PC-3 (cell line): ENCODE data around the gene ZMIZ2. TPM values are rescaled to one million over a fixed set of nuclear protein-coding genes. Genes with fewer than 3 reads are reported as not detected.

Experiments
- ATAC-seq: fragments of 200-7000 bp; cut with Tn5 transposase; 2 replicates; pipeline ENCODE4 v1.9.1; 2020; ENCODE audit warnings: mild to moderate bottlenecking, moderate library complexity
- BruUV-seq: library from RNA; stranded (reverse); fragments of 400-500 nt; replicated peaks from 2 replicates; lab custom pipeline; 2021; lab: Mats Ljungman, UMichigan
- CTCF ChIA-PET: fragments of 300-600 bp; sonication (Branson Sonifier 250); formaldehyde crosslinking; loops from one replicate; lab custom pipeline; 2022; ENCODE audit warnings: antibody characterized with exemption; lab: Charles Lee
- POLR2A ChIA-PET: fragments of 300-600 bp; sonication (Branson Sonifier 250); formaldehyde crosslinking; loops from one replicate; lab custom pipeline; 2022; ENCODE audit warnings: antibody characterized with exemption; ENCODE audit not compliant: unreplicated experiment; lab: Charles Lee
- DNase-seq: peaks from one replicate; pipeline ENCODE4 v3.0.0-alpha.2; 2015
- H2AFZ ChIP-seq: fragments of 300-600 bp; sonication (generic); 2 replicates; pipeline ENCODE4 v1.6.0; 2016; ENCODE audit warnings: antibody characterized with exemption, low read length
- H3F3A ChIP-seq: fragments of 300-600 bp; sonication (generic); one replicate; pipeline ENCODE4 v1.6.0; 2017; ENCODE audit warnings: antibody characterized with exemption, low read length, control low read depth, mild to moderate bottlenecking; ENCODE audit not compliant: unreplicated experiment
- H3K27ac ChIP-seq: fragments of 300-600 bp; sonication (generic); 2 replicates; pipeline ENCODE4 v1.5.1; 2016; ENCODE audit warnings: mild to moderate bottlenecking, low read length
- H3K27me3 ChIP-seq: fragments of 300-600 bp; sonication (generic); 2 replicates; pipeline ENCODE4 v1.6.1; 2016; ENCODE audit warnings: low read length, mixed read lengths
- H3K36me3 ChIP-seq: fragments of 300-600 bp; sonication (generic); 2 replicates; pipeline ENCODE4 v1.6.1; 2016; ENCODE audit warnings: low read depth, mixed run types, low read length, mixed read lengths
- H3K4me1 ChIP-seq: fragments of 300-600 bp; sonication (generic); 2 replicates; pipeline ENCODE4 v1.5.1; 2016; ENCODE audit warnings: low read length; ENCODE audit not compliant: insufficient read depth
- H3K4me2 ChIP-seq: fragments of 300-600 bp; sonication (generic); 2 replicates; pipeline ENCODE4 v1.6.0; 2016; ENCODE audit warnings: low read length
- H3K4me3 ChIP-seq: fragments of 300-600 bp; sonication (generic); 2 replicates; pipeline ENCODE4 v1.5.1; 2016; ENCODE audit warnings: mild to moderate bottlenecking, low read length, mixed read lengths
- H3K79me2 ChIP-seq: fragments of 300-600 bp; sonication (generic); 2 replicates; pipeline ENCODE4 v1.6.1; 2017; ENCODE audit warnings: low read length, mixed read lengths
- H3K9ac ChIP-seq: fragments of 300-600 bp; sonication (generic); 2 replicates; pipeline ENCODE4 v1.6.0; 2016; ENCODE audit warnings: mild to moderate bottlenecking, low read length
- H3K9me2 ChIP-seq: fragments of 300-600 bp; sonication (generic); replicated peaks from 2 replicates; pipeline ENCODE4 v1.6.1; 2016; ENCODE audit warnings: mixed run types, low read length, mixed read lengths
- H3K9me3 ChIP-seq: fragments of 300-600 bp; sonication (generic); 2 replicates; pipeline ENCODE4 v1.6.1; 2016; ENCODE audit warnings: low read length, mixed read lengths
- H4K20me1 ChIP-seq: fragments of 300-600 bp; sonication (generic); 2 replicates; pipeline ENCODE4 v1.6.1; 2016; ENCODE audit warnings: low read length, mixed read lengths
- CTCF ChIP-seq: fragments of 300-600 bp; sonication (generic); conservative IDR thresholded peaks from 2 replicates; pipeline ENCODE4 v1.5.1; 2017; ENCODE audit warnings: antibody characterized with exemption, low read depth, mild to moderate bottlenecking, low read length
- EZH2 ChIP-seq: fragments of 300-600 bp; sonication (generic); IDR thresholded peaks from one replicate; pipeline ENCODE4 v1.6.1; 2017; ENCODE audit warnings: antibody characterized with exemption, mild to moderate bottlenecking, low read length; ENCODE audit not compliant: unreplicated experiment
- EZH2phosphoT487 ChIP-seq: fragments of 300-600 bp; sonication (generic); IDR thresholded peaks from 2 replicates; pipeline ENCODE4 v1.6.1; 2018; ENCODE audit warnings: mild to moderate bottlenecking, antibody characterized with exemption, low read length, borderline replicate concordance
- intact Hi-C: fragments of 100-400 bp; cut with micrococcal nuclease; formaldehyde crosslinking; loops from 2 replicates; pipeline ENCODE4 v1.9.0; 2023
- total RNA-seq: library from RNA; depleted of rRNA; stranded (reverse); fragments of >200 nt; gene quantifications from 2 replicates; pipeline ENCODE4 v1.2.3, GENCODE V29; 2014

ZMIZ2 gene
- total RNA-seq, 1 experiment from 2014 or later: 18.3 TPM

DNA sequence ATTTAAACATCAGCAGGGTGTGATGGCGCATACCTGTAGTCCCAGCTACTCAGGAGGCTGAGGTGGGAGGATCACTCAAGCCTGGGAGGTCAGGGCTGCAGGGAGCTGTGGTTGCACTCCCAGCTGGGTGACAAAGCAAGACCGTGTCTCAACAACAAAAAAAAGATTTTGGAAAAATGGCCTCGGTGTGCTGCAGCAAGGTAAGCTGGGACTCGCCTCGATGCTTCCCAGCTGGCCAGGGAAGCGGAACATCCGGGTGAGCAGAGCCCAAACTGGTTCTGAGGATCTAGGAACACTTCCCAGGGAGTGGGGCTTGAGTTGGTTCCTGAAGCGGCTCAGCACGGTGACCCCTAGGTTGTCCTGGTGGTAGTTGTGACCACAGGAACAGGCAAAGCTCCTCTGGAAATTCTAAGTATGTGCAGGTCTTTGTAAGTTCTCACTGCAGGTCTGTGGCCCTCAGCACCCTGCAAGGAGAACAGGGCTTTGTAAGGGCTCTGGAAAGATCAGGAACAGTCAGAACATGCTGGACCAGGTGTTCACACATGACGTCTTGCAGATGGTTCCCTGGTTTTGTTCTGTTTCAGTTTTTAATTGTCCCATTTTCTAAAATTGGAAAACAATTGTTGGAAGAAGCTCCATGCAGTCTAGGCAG, 38.6 kb upstream of the ZMIZ2 start:
- ATAC-seq: no peak; the same call in 1 of the 2 replicates
- Histone ChIP-seq H3K4me2 (no peak overlapping the region), H3K4me3 (no peak overlapping the region), H3K27ac (no peak overlapping the region; the same call in 1 of the 2 replicates), H3K36me3 (no peaks in the 10 kb centered on the region; the same call in 1 of the 2 replicates), H3K79me2 (no peaks in the 10 kb centered on the region), H4K20me1 (no peaks in the 10 kb centered on the region), H3K9ac (no peak overlapping the region), H3F3A (no peaks in the 10 kb centered on the region), H3K27me3 (no peaks in the 10 kb centered on the region), H3K9me3 (no peaks in the 10 kb centered on the region), H3K9me2 (no peaks in the 10 kb centered on the region), H2AFZ (no peak overlapping the region), H3K4me1 (peaks cover 12% of the 10 kb centered on the region)
- TF ChIP-seq EZH2: no peak
- TF ChIP-seq CTCF: no peak
- no peak for TF ChIP-seq EZH2phosphoT487
- ChIA-PET CTCF (no interaction called here), POLR2A (interaction anchor here (0.6 kb wide), 1 partner anchor 9 kb away, joined by 5 read pairs; no protein-coding TSS in a partner anchor)
- intact Hi-C loops: no loop called here
- BruUV-seq: no TSS peak
- DNase-seq: no peak

- intact Hi-C loops: no loop called here
- ChIA-PET CTCF (no interaction called here), POLR2A (no interaction called here)
- TF ChIP-seq CTCF: no peak
- no peak for TF ChIP-seq EZH2phosphoT487
- no peak for TF ChIP-seq EZH2
- H3K27ac ChIP-seq: peak overlapping the region; percentile 30
- H3K27me3 ChIP-seq: no peaks in the 10 kb centered on the region
- ATAC-seq (no peak), DNase-seq (no peak)
- H3K4me1 ChIP-seq: peaks cover 12% of the 10 kb centered on the region
- no peak overlapping the region for H2AFZ ChIP-seq
- no peaks in the 10 kb centered on the region for H4K20me1 ChIP-seq
- H3K9me2 ChIP-seq: no peaks in the 10 kb centered on the region
- H3K4me2 ChIP-seq: no peak overlapping the region
- H3K79me2 ChIP-seq: no peaks in the 10 kb centered on the region
- no peaks in the 10 kb centered on the region for H3F3A ChIP-seq
- no peak overlapping the region for H3K4me3 ChIP-seq
- no peaks in the 10 kb centered on the region; the same call in 1 of the 2 replicates for H3K36me3 ChIP-seq
- BruUV-seq: no TSS peak
- H3K9me3 ChIP-seq: no peaks in the 10 kb centered on the region
- no peak overlapping the region for H3K9ac ChIP-seq
Observed at GRCh38 chr7:44711528-44711927, 37.1 kb upstream of the ZMIZ2 start.

- CTCF ChIA-PET: no interaction called here
- intact Hi-C loops: no loop called here
Observed at GRCh38 chr7:44712012-44712411, 36.6 kb upstream of the ZMIZ2 start.

More at GRCh38 chr7:44712012-44712411, 36.6 kb upstream of the ZMIZ2 start:
- no peak overlapping the region for H3K4me2 ChIP-seq
- ATAC-seq: peak; percentile 40
- H4K20me1 ChIP-seq: no peaks in the 10 kb centered on the region
- POLR2A ChIA-PET: no interaction called here
- no peak for TF ChIP-seq EZH2phosphoT487
- no peak for TF ChIP-seq CTCF
- no peak for TF ChIP-seq EZH2
- no peak overlapping the region for H2AFZ ChIP-seq
- peak; percentile 46 for DNase-seq
- no peak overlapping the region for H3K9ac ChIP-seq
- peaks cover 12% of the 10 kb centered on the region for H3K4me1 ChIP-seq
- no peaks in the 10 kb centered on the region for H3F3A ChIP-seq
- no peaks in the 10 kb centered on the region for H3K9me3 ChIP-seq
- BruUV-seq: TSS peak; percentile 10
- H3K36me3 ChIP-seq: no peaks in the 10 kb centered on the region; the same call in 1 of the 2 replicates
- H3K27ac ChIP-seq: peak overlapping the region; percentile 30
- no peaks in the 10 kb centered on the region for H3K9me2 ChIP-seq
- H3K27me3 ChIP-seq: no peaks in the 10 kb centered on the region
- no peaks in the 10 kb centered on the region for H3K79me2 ChIP-seq
- no peak overlapping the region for H3K4me3 ChIP-seq
